GM19452 (cell line): Measurements from ENCODE around the gene MAP3K10.

ENCODE experiments used
- ATAC-seq: cut with Tn5 transposase; IDR thresholded peaks from one replicate; pipeline ENCODE4 v1.9.1; 2021; ENCODE audit not compliant: unreplicated experiment

MAP3K10 gene

GRCh38 chr19:40232949-40233810 is 42.0 kb downstream of the MAP3K10 start:
- ATAC-seq, result no peak

- no peak for ATAC-seq
Measured at GRCh38 chr19:40233811-40234389, 42.7 kb downstream of the MAP3K10 start.

- ATAC-seq, result no peak
Measured at GRCh38 chr19:40234429-40235237, 43.4 kb downstream of the MAP3K10 start.

- ATAC-seq, result no peak
Measured at GRCh38 chr19:40235238-40236025, 44.2 kb downstream of the MAP3K10 start.

DNA sequence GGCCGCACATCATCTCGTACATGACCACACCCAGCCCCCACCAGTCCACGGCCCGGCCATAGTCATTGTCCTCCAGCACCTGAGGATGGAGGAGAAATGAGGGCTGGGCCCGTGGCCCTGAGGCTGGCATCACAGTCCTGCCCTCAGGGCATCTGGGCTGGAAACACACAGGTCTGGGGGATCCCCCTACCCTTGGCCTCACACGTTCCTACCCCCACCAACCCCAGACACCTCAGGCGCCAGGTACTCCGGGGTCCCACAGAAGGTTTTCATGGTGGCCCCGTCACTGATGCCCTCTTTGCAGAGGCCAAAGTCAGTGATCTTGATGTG is 44.8 kb downstream of the MAP3K10 start:
- ATAC-seq, result no peak

GRCh38 chr19:40236366-40236765 is 45.1 kb downstream of the MAP3K10 start:
- no peak for ATAC-seq

- no peak for ATAC-seq
Measured at GRCh38 chr19:40237791-40238190, 46.6 kb downstream of the MAP3K10 start.

GRCh38 chr19:40238775-40239174 is 47.5 kb downstream of the MAP3K10 start:
- ATAC-seq, result no peak

DNA sequence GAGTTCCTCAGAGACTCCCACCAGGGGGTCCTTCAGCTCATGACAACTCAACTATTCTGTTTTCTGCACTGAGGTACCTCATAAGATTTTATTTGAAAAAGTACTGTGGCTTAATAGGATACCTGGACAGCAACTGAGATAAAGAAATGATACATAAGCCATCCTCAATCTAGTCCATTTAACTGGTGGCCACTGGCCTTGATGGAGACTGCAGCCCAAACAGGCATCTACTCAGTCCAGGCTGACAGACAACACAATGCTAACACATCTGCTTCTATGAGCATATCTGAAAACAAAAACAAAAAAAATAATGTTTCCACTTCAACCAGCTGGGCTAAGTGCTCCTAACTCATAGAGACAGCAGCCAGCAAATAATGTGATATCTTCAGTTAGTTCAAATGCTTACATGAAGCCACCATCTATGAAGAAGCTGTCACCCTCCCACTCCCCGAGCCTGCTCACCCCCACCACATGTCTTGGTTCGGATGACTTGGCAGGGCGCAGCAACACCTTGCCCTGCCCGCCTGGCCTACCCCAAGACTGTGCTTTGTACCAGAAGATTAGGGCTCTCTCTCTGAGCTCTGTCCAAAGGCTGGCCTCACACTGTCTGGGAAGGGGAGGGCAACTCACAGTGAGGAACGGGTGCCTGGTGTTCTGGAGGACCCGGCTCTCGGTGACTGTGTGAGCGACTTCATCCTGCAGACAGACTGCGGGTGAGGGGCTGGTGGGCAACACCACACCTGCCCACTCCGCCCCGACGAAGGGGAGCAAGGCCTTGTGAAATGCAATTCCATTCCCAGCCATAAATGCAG is 48.4 kb downstream of the MAP3K10 start:
- ATAC-seq, result no peak

- ATAC-seq, result no peak
Measured at GRCh38 chr19:40240332-40240731, 49.1 kb downstream of the MAP3K10 start.

DNA sequence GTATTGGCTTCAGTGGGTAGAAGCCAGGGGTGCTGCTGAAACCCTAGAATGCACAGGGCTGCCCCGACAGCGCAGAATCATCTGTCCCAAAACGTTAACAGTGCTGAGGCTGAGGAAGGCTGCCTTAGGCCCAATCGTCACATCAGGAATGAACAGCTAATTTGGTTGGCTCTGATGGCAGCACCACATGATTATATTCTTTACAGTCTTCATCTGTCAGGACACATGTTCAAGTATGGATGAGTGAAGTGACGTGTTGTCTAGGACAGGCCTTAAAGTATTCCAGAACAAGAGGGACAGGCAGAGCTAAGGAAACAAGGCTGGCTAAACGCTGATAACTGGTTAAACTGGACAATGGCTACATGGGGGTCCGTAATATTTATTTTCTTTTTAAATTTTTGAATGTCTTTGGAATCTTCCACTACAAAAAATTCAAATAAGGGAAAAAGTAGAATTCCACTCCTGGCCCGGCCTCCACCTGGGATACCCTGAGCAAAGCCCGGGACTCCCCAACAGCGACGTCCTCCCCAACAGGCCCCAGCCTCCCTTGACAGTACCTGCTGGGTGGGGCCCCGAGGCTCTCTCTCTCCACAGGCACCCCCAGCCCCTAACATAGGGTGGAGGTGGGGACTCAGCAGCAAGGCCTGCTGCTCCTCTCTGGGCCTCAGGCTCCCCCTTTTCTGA is 50.0 kb downstream of the MAP3K10 start:
- no peak for ATAC-seq

- no peak for ATAC-seq
Measured at GRCh38 chr19:40241809-40242384, 50.7 kb downstream of the MAP3K10 start.

- ATAC-seq, result no peak
Measured at GRCh38 chr19:40242480-40242879, 51.3 kb downstream of the MAP3K10 start.

DNA sequence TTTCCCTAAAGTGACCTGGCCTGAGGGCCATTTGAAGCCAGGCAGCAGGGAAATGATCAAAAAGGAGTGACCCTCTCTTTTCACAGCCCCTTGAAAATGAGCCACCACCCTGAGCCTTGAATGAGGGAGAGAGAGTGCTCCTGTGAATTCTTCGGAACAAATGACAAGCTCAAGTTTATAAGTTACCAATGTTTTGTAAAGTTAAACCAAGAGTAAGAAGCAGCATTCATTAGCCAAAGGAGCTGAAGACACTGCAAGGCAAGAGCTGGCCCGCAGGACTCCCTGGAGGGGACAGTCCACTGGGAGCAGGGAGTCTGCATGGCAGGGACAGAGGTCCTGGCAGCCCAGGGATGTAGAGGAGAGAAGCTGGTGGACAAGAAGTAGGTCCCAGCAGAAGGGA is 52.0 kb downstream of the MAP3K10 start:
- ATAC-seq, result no peak

DNA sequence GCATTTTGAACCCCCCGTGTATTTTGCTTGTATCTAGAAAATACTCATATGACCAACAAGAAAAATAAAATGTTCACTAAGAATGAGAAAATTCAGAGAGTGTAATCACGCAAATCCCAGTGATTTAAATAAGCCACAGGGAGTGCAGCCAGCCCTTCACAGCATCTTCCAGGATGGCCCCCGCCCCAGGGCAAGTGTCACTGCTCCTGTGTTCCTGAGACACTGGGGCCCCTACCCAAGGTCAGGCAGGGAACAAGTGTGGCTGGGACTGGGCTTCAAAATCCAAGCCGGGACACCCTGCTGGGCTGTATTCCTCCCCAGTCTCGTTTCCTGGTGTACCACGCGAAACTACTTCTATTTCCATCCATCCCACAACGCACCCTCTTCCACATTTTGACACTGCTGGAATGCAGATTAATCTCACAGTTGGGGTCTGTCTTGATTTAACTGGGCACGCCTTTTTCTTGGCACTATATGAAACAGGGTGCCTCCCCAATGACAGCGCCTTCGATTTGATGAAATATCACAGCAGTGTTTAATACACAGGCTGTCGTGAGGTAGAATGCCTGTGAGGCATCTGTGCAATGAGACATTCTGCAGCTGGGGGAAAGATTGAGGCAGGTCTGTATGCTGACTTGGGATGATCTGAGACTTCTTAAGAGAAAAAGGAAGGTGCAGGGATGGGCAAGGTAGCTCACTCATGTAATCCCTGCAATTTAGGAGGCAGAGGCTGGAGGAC is 53.5 kb downstream of the MAP3K10 start:
- ATAC-seq, result no peak

- ATAC-seq, result no peak
Measured at GRCh38 chr19:40245506-40246128, 54.4 kb downstream of the MAP3K10 start.

DNA sequence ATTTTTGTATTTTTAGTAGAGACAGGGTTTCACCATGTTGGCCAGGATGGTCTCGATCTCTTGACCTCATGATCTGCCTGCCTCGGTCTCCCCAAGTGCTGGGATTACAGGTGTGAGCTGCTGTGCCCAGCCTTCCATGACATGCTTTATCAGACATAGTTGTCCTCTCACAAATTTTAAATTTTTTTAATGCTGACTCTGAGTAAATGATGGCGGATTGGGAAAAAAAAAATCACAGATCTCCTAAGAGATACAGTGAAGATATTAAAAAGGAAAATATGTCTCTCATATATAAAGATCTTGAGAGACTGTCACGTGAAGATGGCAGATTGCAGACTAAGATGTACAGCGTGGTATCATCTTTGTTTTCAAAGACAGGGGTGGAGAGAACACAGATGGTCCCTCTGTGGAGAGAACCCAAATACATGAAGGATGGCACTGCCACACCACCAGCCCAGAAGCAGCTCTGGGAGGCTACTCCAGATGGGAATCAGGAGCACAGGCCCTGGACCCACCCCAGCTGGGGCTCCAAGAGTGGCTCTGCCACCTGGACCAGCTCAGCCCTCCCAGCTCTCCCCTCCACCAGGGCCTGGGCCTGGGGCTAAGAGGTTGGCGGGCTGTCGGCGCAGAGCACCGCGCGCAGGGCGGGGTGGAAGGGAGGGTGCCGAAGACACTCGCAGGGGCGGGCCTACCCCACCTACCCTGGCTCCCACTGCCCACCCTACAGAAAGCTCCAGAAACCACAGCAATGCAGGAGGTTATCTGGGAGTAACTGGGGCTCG is 55.3 kb downstream of the MAP3K10 start:
- ATAC-seq, result no peak
